ENCODE measurements around the gene UTRN.

Gene UTRN

GRCh38 chr6:144283646-144284477 is 1.3 kb upstream of the UTRN start:
- DNase-seq (ENCODE audit: low spot score): no peak

- peak; percentile 3 for DNase-seq (ENCODE audit: low spot score)
These were observed 705 bp upstream of the UTRN start for GRCh38 chr6:144284478-144284782.

- no peak for DNase-seq (ENCODE audit: low spot score)
These were observed 338 bp downstream of the UTRN start for GRCh38 chr6:144285548-144285797.

GRCh38 chr6:144285798-144286502 is 815 bp downstream of the UTRN start:
- DNase-seq (ENCODE audit: low spot score): peak; percentile 27

GRCh38 chr6:144286503-144287393 is 1.6 kb downstream of the UTRN start:
- peak; percentile 5 for DNase-seq (ENCODE audit: low spot score)

- DNase-seq (ENCODE audit: low spot score): no peak
These were observed 3.9 kb downstream of the UTRN start for GRCh38 chr6:144289006-144289405.

- DNase-seq (ENCODE audit: low spot score): no peak
These were observed 7.2 kb downstream of the UTRN start for GRCh38 chr6:144292372-144292771.

- DNase-seq (ENCODE audit: low spot score): no peak
These were observed 8.9 kb downstream of the UTRN start for GRCh38 chr6:144294016-144294415.

GRCh38 chr6:144295211-144295610 is 10.1 kb downstream of the UTRN start:
- DNase-seq (ENCODE audit: low spot score): no peak

GRCh38 chr6:144295981-144296767 is 11.0 kb downstream of the UTRN start:
- no peak for DNase-seq (ENCODE audit: low spot score)

GRCh38 chr6:144296973-144297372 is 11.8 kb downstream of the UTRN start:
- DNase-seq (ENCODE audit: low spot score): no peak

GRCh38 chr6:144297511-144298100 is 12.5 kb downstream of the UTRN start:
- no peak for DNase-seq (ENCODE audit: low spot score)

GRCh38 chr6:144298194-144298593 is 13.1 kb downstream of the UTRN start:
- DNase-seq (ENCODE audit: low spot score): no peak

GRCh38 chr6:144298916-144299315 is 13.8 kb downstream of the UTRN start:
- DNase-seq (ENCODE audit: low spot score): no peak

GRCh38 chr6:144302701-144303372 is 17.7 kb downstream of the UTRN start:
- DNase-seq (ENCODE audit: low spot score): no peak

- no peak for DNase-seq (ENCODE audit: low spot score)
These were observed 19.2 kb downstream of the UTRN start for GRCh38 chr6:144304223-144304848.

GRCh38 chr6:144305567-144305966 is 20.4 kb downstream of the UTRN start:
- no peak for DNase-seq (ENCODE audit: low spot score)

GRCh38 chr6:144305985-144306384 is 20.9 kb downstream of the UTRN start:
- DNase-seq (ENCODE audit: low spot score): no peak

- DNase-seq (ENCODE audit: low spot score): no peak
These were observed 22.7 kb downstream of the UTRN start for GRCh38 chr6:144307880-144308279.

- DNase-seq (ENCODE audit: low spot score): no peak
These were observed 25.6 kb downstream of the UTRN start for GRCh38 chr6:144310765-144311164.

- DNase-seq (ENCODE audit: low spot score): no peak
These were observed 26.2 kb downstream of the UTRN start for GRCh38 chr6:144311361-144311760.

Measured in globus pallidus (tissue), 1 donor.